Globus pallidus (tissue), 1 donor: Measurements from ENCODE around the gene PIK3R5.

Experiments
- DNase-seq: peaks from one replicate; pipeline ENCODE4 v3.0.0-alpha.2; 2015; ENCODE audit warnings: low spot score

PIK3R5 gene

GRCh38 chr17:8879410-8879809, 86.1 kb downstream of the PIK3R5 start:
- DNase-seq: no peak

- no peak for DNase-seq
These were observed 87.5 kb downstream of the PIK3R5 start for GRCh38 chr17:8877984-8878383.

GRCh38 chr17:8875957-8876356, 89.5 kb downstream of the PIK3R5 start:
- DNase-seq: no peak

DNA sequence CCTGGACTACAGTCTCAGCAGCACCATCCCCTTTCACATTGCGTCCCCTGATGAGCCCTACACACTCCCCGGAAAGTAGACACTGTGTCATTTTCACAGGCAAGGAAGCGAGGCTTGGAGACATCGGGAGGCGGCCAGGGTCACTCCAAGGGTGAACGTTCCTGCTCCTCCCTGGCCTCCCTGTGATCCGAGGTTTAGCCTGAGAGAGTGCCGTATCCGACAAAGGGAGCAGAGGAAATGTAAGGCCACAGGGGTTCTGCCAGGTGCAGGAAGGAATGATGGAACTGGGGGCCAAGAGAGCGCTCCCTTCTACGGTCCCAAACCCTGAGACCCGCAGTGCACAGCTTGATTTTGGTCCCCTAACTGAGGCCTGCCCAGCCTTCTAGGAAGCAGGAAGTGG, 90.1 kb downstream of the PIK3R5 start:
- no peak for DNase-seq

GRCh38 chr17:8873801-8874715, 91.4 kb downstream of the PIK3R5 start:
- no peak for DNase-seq

DNA sequence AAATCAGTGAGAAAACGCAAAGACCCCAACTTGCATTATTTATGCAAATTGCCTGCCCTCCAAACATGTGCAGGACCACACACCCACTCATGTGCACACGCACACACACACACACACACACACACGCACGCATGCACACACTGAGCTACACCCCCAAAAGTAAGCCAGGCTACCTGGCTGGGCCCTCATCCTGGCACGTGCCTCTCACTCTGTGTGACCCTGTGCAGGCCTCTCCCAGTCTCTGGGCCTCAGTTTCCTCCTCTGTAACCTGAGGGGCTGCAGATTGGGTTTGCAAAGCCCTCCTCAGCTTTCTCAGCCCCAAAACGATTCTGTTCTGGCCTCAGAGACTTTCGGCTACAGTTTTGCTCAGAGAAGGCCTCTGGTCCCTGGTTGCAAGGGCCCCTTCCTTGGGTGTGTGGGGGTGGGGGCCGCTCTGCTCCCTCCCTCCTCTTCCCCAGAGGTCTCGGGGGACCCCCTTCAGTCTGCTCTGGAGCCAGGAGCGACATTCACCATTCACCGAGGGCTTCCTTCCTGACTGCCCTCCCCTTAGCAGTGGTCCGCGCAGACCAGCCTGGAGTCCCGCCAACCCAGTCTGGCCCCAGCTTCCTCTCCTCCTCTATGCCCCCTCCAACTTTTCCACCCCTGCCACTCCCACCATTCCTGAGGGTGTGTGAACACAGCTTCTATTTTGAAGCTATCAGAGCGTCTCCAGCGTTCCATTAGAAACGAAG, 92.6 kb downstream of the PIK3R5 start:
- no peak for DNase-seq

- no peak for DNase-seq
These were observed 93.3 kb downstream of the PIK3R5 start for GRCh38 chr17:8872036-8872704.

GRCh38 chr17:8871081-8871581, 94.4 kb downstream of the PIK3R5 start:
- DNase-seq: no peak

DNA sequence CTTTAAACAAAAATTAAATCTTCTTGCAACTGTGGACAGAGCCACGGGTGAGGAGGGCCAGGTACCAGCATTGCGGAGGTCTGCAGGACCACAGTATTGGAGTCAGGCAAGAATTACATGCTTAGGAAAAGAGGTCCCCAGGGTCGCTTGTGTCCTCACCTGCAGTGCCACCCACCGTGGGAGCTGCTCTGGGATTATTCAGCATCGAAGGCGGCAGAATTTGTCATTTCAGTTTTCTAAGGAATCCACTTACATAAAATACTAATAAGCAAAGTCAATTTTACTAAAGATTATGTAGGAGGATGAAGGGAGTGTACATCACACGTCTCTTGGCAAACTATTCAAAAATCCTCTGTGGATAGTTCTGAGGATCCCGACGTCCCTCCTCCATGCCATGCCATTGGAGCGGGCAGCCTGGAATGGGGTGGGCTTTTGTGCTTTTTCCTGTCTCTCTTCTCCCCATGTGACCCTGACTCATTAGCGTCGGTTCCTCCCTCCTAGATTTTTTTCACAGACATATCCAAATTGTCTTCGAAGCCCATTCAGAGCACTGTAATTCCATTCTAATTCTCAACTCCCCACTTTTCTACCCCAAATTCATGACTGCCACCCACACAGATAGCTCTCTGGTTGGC, 95.0 kb downstream of the PIK3R5 start:
- DNase-seq: no peak

- DNase-seq: no peak
These were observed 96.2 kb downstream of the PIK3R5 start for GRCh38 chr17:8869114-8869815.

GRCh38 chr17:8868529-8868951, 97.0 kb downstream of the PIK3R5 start:
- DNase-seq: no peak

- DNase-seq: no peak
These were observed 97.4 kb downstream of the PIK3R5 start for GRCh38 chr17:8868092-8868491.

DNA sequence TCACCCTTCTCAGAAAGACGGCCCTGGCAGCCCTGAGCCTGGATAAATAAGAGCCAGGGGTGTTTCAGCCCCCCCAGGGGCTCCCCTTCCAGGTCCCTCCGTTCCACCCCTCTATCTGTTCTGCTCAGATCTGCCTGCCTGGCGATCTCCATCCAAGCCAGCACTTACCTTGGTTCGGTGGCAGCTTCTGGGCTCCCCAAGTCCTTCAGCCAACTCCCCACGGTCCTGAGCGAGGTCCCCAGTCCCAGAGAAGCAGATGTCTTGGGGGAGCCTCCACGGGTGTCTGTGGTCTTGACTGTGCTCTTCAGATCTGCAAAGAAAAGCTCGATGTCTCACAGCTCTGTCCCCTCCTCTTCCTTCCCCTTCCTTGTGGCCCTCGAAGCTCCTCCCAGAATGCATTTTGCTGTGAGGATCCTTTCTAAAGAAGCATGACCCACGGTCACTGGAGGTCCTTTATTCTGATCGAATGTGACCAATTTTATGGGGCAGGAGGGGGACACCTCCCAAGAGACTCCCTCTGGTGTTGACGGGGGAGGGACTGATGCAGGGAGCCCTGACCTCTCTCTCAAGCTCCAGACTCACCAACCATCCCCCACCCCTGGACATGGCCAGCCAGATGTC, 98.0 kb downstream of the PIK3R5 start, which contains the start of gene PIK3R6:
TSS of gene PIK3R6 (minus strand) at position 314 of the 621 bp plus-strand sequence. CDS start 17,880 bp downstream, outside the sequence.
- DNase-seq: no peak

GRCh38 chr17:8865811-8866210, 99.7 kb downstream of the PIK3R5 start:
- DNase-seq: no peak

DNA sequence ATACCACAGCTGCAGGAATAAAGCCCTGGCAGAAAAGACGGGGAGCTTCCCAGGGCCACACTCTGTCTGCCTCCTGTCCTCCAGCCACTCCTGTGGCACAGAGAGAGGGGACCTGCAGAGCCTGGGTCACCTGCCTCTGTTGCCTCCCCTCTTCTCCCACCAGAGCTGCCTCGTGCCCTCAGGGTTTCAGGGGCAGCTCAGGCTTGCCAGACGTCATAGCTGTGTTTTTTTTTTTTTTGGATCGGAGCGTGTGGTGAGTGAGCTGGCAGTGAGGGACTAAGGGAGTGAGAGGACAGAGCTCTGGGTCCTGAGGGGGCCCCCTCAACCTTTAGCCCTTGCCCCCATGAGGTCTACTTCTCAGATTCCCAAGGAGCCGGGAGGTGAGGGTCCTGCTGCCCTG, 100.1 kb downstream of the PIK3R5 start:
- DNase-seq: no peak

DNA sequence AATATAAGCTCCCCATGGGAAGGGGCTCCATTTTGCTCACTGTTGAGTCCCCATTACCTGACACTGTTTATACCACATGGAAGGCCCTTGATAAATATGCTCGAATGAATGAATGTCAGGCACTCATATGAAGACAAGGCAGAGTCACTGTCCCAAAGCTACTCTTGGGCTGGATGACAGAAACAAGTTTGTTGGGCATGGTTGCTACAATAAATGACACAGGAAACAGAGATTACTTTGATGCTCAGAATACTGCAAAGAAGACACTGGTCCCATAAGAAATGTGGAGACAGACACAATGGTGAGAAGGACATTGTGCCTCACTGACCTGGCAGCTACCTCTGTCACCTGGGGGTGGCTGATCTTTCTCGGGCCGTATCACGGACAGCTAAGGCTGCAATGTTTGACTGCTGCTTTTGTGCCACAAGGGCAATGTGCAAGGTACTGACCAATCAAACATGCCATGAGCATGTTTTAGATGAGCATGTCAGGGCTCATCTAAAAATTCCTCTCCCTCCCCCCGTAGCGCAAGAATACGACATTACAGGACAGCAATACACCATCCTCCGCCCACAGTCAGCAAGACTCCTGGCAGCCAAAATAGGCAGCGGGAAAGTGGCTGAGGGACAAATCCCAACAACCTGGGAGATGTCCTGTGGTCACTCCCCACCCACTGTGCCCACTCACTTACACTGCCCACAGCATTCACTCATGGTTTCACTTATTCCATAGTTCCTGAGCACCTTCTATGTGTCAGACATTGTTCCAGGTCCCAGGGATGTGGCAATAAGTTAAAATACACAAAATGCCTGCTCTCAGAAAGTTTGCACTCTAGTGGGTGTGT, 103.1 kb downstream of the PIK3R5 start:
- no peak for DNase-seq

DNA sequence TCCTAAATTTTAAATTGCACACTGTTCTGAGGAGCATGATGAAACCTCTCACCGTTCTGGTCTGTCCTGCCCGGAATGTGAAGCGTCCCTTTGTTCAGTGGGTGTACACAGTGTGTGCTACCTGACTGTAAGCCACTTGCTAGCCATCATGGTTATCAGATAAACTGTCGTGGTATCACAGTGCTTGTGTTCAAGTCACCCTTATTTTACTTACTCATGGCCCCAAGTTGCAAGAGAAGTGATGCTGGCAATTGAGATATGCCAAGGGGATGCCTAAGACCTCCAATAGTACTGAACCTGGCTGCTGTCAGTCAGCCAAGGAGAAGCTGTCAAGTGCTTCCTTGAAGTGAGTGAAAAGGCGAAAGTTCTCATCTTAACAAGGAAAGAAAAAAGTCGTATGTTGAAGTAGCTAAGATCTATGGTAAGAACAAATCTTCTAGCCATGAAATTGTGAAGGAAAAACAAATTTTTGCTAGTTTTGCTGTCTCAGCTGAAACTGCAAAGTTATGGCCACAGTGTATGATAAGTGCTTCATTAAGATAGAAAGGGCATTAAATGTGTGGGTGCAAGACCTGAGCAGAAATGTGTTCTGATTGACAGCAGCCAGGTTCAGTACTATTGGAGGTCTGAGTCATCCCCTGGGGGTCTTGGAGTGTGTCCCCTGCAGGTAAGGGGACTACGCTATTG, 103.9 kb downstream of the PIK3R5 start:
- no peak for DNase-seq

- no peak for DNase-seq
These were observed 105.6 kb downstream of the PIK3R5 start for GRCh38 chr17:8859804-8860430.
